NCI-H748 treated with DMSO at 0.1 percent for 48 hours (cell line): ENCODE results near the gene IP6K1.
"Not testable (repeated sequence)": the region's sequence is repeated elsewhere in the genome, so short reads cannot be mapped to it uniquely, and the experiment has no call there.

Source experiments
- DNase-seq: peaks from one replicate; lab custom pipeline; 2025; lab: John Stamatoyannopoulos, UW

The IP6K1 gene

DNA sequence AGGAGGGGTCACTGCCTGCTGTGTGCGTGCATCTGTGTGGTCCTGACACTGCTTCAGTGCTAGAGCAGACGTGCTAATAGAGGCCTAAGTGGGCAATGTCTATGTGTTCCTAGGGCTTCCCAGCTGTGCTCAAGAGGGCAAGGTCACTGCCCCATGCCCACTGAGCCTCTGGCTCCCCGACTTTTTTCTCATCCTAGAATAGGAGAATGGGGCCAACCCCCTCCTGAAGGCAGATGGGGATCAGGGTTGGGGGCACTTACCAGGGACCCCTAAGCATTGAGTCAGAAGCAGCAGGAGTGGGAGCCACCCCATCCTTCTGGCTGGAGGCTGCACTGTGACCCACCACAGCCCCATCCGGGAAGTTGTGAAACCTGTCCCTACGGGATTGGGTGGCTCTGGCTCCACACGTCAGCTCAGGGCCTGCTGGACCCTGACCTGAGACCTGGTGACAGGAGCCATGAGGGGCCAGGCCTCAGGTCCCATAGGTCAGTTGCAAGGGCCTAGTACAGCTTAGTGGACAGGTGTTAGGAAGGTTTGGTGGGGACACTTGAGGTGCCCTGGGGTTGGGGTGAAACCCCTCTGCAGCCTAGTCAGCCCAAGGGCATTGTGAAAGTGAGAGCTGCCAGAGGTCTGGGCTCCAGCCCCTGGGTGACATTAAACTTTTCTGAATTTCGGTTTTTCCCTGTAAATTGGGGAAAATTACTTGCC lies 97.8 kb downstream of the IP6K1 start:
- not testable (repeated sequence) for DNase-seq

DNA sequence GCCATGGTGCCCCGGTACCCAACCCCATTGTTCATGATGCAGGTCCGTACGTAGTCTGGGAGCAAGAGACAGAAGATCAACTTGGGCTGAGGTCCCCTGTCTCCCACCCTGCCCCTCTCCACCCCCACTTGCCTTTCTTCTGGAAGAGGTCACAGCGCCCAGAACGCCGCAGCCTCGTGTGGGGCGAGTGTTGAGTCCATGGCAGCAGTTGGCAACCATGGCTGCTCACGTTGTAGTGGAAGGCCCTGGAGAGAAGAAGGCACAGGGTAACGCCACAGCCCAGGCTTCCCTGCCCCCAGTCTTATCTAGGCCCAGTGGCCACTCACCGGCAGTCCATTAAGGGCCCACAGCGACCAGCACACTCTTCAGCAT lies 98.9 kb downstream of the IP6K1 start:
- not testable (repeated sequence) for DNase-seq

DNA sequence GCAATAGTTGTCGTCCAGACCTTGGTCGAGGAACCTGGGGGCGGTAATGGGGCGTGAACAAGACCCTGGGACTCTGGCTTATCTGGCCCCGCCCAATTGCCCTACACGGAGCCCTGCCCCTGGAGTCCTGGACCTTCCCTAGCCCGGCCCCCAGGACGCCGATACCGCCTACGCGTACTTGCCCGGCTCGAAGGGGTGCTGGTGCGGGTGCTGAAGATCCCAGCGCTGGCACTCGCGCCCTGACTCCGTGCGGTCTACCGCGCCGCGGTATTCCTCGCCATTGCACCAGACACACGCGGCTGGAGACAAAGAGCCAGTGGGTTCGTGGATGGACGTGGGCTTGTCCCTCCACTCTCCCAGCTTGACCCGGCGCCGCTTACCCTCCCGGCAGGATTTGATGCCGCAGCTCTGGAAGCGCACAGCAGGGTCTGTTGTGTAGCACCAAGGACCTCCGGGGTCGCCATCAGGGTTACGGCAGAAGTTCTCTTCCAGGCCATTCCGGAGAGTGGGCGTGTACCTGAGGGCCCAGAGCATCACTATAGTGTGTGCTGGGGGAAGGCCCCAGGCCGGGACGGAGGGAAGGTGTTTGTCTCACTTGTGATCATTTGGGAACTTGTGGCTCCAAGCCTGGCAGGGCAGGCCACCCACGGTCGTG lies 99.4 kb downstream of the IP6K1 start:
- DNase-seq = not testable (repeated sequence)

DNA sequence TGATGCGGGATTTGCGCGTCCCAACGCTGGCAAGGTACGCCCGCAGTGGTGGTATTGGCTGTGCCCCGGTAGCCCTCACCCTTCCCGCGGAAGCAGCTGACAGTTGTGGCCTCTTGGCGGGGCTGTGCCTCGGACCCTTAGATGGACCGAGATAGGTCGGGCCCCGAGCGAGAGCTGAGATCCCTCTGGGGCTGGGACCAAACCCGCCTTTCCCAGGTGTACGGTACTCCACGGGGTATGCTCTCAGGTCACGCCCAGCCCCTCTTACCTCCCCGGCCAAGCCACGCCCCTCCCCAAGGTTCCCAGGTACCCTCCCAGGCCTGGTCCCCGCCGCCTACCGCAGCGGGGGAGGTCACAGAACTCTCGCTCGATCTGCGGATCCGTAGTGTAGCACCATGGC lies 100.0 kb downstream of the IP6K1 start:
- DNase-seq = not testable (repeated sequence)

DNA sequence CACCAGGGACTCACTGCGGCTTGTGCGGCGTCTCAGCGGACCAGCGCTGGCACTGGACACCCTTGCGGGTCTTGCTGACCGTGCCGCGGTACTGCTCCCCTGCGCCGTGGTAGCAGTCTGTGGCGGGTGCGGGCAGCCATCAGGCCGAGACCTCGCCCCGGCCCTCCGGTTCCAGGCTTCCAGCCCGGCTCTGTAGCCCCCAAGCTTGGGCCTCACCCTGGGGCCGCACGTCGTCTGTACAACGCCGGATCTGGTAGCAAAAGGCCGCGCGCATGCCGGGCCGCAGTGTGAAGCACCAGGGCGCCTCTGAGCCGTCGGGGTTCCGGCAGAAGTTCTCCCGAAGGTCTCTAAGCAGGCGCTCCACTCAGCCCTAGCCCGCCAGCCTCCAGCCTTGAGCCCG lies 100.5 kb downstream of the IP6K1 start:
- DNase-seq = not testable (repeated sequence)

DNA sequence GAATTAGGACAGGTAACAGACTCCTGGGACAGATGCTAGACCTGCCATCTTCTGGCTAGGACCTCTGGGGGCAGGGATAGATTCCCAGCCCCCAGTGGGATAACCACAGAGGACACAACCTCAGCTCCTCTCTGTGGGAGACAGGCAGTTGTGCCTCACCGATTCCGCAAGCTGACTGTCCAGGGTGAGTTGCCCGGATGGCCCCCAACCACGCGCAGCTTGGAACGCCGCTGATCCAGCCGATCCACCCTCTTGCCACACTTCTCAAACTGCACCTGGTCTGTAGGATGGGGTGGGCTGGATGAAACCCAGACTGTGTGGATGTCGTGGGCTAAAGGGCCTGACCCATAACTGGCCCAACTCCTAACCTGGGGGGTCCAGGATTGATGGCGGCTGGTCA lies 101.2 kb downstream of the IP6K1 start:
- not testable (repeated sequence) for DNase-seq

DNA sequence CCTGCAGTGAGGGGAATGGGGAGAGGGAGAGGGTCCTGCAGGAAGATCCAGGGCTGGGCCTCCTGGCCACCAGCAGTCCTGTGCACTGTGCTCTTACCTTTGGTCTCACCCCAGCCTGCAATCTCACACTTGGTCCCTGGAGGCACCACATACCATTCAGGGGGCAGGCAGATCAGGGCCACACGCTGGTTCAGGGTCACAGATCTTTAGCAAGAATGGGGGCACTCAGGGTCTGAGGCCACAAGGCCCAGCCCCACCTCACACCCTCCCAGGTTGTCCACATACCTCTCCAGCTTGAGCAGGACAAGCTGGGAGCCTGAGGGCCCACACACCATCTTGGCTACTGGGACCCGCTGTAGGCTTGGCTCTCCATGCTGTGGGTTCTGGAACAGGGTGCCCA lies 101.9 kb downstream of the IP6K1 start:
- not testable (repeated sequence) for DNase-seq

DNA sequence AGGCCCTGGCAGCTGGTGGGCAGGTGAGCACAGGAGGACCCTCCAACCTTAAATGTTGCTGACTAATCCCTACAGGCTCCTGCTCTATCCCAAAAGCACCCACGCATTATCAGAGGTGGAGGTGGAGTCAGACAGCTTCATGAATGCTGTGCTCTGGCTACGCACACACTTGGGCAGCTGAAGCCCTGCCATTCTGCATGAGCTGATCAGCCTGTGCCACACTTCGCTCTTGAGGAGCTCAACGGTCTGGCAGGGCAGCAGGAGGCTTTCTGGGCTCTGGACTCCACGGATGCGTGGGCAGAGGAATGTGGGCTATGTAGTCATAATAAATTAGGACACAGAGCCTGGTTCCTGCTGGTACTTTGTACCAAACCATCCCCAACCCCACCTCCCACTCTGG lies 103.2 kb downstream of the IP6K1 start:
- no peak for DNase-seq

DNA sequence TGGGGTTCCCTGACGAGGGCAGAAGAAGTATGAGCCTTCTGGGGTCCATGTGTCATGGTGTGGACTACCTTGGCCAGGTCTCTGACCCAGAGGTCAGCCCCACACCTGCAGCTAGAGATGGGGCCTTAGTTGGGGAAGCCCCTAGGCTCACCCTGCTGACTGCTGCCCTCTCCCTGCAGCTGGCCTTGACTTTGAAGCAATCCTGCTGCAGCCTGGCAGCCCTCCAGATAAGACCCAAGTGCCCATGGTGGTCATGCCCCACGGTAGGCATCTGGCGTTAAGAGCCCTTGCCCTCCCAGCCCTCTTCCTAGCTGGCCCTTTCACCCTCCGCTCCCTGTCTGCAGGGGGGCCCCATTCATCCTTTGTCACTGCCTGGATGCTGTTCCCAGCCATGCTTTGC lies 104.8 kb downstream of the IP6K1 start:
- DNase-seq = no peak

DNA sequence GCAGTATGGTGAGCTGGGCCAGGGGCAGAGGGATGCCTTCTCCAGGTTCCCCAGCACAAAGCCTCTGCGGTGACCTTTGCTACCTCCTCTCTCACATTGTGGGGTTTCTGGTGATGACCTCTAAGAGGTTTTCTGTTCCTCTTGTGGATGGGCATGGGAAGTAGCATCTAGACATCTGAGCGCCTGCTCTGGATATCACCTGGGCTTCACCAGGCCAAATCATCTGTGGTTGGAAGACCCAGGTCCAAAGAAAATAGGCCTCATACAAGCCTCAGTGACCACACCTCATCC lies 105.2 kb downstream of the IP6K1 start:
- no peak for DNase-seq

DNA sequence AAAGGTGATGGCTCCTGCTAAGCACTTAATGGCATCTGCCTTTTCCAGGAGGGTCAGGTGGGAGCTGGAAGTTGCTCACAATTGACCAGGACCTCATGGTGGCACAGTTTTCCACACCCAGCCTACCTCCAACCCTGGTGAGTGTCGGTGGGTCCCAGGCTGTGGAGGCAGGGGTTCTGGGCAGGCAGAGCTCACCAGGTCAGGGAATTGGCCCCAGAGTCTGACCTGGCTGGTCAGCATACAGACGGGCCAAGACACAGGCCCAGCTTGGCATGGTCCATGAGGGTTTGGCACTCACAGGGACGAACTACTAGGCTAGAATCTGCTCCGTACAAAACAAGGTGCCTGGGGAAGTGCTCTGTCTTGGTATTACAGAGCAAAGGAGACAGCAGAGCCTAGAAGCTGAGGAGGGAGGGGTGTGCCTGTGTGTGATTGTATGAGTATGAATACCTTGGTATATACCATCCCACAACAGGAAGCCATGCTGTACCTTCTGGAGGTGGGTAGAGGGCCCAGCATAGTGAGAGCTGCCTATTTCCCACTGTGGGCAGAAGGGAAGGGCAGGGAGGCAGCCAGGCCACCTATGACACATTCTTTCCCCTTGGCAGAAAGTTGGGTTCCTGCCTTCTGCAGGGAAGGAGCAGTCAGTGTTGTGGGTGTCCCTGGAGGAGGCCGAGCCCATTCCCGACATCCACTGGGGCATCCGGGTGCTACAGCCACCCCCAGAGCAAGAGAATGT lies 105.7 kb downstream of the IP6K1 start:
- DNase-seq = no peak

DNA sequence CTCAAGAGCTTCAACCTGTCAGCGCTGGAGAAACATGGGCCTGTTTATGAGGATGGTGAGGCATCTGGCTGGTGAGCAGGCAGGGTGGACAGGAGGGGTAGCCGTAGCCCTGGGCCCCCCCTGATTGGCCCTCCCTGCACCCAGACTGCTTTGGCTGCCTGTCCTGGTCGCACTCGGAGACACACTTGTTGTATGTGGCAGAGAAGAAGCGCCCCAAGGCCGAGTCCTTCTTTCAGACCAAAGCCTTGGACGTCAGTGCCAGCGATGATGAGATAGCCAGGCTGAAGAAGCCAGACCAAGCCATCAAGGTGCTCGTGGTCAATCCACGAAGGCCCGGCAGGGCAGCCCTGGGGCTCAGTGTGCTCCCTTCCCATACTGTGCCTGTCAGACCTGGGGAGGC lies 110.4 kb downstream of the IP6K1 start:
- no peak for DNase-seq

DNA sequence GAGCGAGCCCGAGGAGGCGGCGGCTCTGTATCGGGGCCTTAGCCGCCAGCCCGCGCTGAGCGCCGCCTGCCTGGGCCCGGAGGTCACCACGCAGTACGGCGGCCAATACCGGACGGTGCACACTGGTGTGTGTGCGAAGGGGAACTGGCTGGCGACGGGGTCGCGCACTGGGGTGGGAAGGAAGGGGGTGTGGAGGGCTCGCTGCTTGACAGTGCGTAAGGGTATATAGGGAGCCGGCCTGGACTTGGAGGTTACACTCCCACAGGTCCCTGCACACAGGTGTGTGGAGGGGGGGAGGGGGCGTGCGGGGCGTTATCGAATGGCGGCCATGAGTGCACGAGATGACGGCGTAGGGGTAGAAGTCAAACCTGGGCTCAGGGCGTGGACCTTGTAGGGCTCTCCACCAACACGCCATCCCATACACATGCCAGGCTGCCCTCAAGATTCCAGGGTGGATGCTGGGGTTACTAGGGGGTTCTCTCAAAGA lies 111.8 kb downstream of the IP6K1 start:
- DNase-seq = no peak
